ENCODE results near the gene KCNIP2.

GRCh38 chr10:101812606-101813005, 31.0 kb downstream of the KCNIP2 start:
- no peak for TF ChIP-seq EZH2phosphoT487 (IDR thresholded peaks at IDR 0.05; ENCODE audit: insufficient read depth, low read depth)
- TF ChIP-seq EZH2 (IDR thresholded peaks at IDR 0.05; ENCODE audit: insufficient read depth, poor library complexity, severe bottlenecking), result no peak

Data from GM23248 (cell line).